AG04449 (cell line): ENCODE data around the gene TMOD3.

ENCODE experiments used
- CTCF ChIA-PET: fragments of 350-600 bp; formaldehyde crosslinking; extraction: SDS; loops from one replicate; lab custom pipeline; 2021; ENCODE audit warnings: antibody characterized with exemption; lab: Yijun Ruan, JAX
- POLR2A ChIA-PET: fragments of 400-600, 350-600 bp; formaldehyde crosslinking; extraction: SDS; loops from one replicate; lab custom pipeline; 2020; ENCODE audit warnings: antibody characterized with exemption, inconsistent platforms; lab: Yijun Ruan, JAX
- DNase-seq: peaks from one replicate; pipeline ENCODE4 v3.0.0-alpha.2; 2010; ENCODE audit warnings: low read depth, low spot score
- H3K4me3 ChIP-seq: 2 replicates; pipeline ENCODE4 v1.5.1; 2011; ENCODE audit warnings: low read depth, mild to moderate bottlenecking, control low read depth, low read length
- CTCF ChIP-seq: IDR thresholded peaks from one replicate; pipeline ENCODE4 v1.5.1; 2011; ENCODE audit warnings: mild to moderate bottlenecking, moderate library complexity, low read length, control low read depth, inconsistent platforms; ENCODE audit not compliant: insufficient read depth; ENCODE audit errors: missing control alignments

TMOD3 gene

DNA sequence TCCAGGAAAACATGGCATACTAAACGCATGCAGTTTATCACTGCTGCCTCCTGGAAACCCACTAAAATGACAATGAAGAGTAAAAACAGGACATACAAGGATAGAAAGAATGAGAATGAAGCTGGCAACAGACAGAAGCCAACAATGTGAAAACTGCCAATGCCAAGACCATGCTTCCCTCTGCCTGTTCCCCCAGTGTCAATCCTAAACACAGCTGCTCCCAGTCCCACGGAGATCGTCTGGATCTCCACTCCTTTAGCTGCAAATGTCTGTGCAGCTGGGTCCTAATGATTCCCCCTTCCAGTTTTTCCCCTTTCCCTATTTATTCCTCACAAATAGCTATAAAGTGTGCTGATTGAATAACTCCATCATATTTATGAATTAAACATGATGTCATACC lies 126.1 kb downstream of the TMOD3 start:
- no peak for TF ChIP-seq CTCF
- CTCF ChIA-PET, result interaction anchor here (1.2 to 1.5 kb wide), 2 partner anchors 8 to 185 kb away, joined by 4 to 5 read pairs; no protein-coding TSS in a partner anchor
- no peak for DNase-seq
- POLR2A ChIA-PET, result no interaction called here
- no peak overlapping the region for H3K4me3 ChIP-seq
